Middle frontal gyrus (tissue), 1 donor: ENCODE measurements around the gene ANGPTL2.

ENCODE experiments used
- DNase-seq: peaks from one replicate; pipeline ENCODE4 v3.0.0-alpha.2; 2015; ENCODE audit warnings: low spot score; ENCODE audit errors: extremely low spot score

Gene ANGPTL2

GRCh38 chr9:127078336-127078735 lies 44.1 kb downstream of the ANGPTL2 start:
- DNase-seq: no peak

- DNase-seq: no peak
Measured at GRCh38 chr9:127077644-127077946, 44.8 kb downstream of the ANGPTL2 start.

- DNase-seq: no peak
Measured at GRCh38 chr9:127076860-127077643, 45.4 kb downstream of the ANGPTL2 start.

- DNase-seq: no peak
Measured at GRCh38 chr9:127075624-127076372, 46.6 kb downstream of the ANGPTL2 start.

GRCh38 chr9:127074561-127075548 lies 47.6 kb downstream of the ANGPTL2 start:
- no peak for DNase-seq

- no peak for DNase-seq
Measured at GRCh38 chr9:127067603-127068220, 54.7 kb downstream of the ANGPTL2 start.

GRCh38 chr9:127066851-127067136 lies 55.6 kb downstream of the ANGPTL2 start:
- no peak for DNase-seq

GRCh38 chr9:127066060-127066850 lies 56.2 kb downstream of the ANGPTL2 start:
- DNase-seq: no peak

GRCh38 chr9:127065592-127065991 lies 56.8 kb downstream of the ANGPTL2 start:
- no peak for DNase-seq

GRCh38 chr9:127064335-127064734 lies 58.1 kb downstream of the ANGPTL2 start:
- DNase-seq: no peak

GRCh38 chr9:127061411-127061810 lies 61.0 kb downstream of the ANGPTL2 start:
- no peak for DNase-seq

GRCh38 chr9:127059765-127060361 lies 62.6 kb downstream of the ANGPTL2 start:
- no peak for DNase-seq

GRCh38 chr9:127059030-127059429 lies 63.4 kb downstream of the ANGPTL2 start:
- DNase-seq: no peak

GRCh38 chr9:127058645-127059021 lies 63.8 kb downstream of the ANGPTL2 start:
- DNase-seq: no peak

- no peak for DNase-seq
Measured at GRCh38 chr9:127058011-127058644, 64.3 kb downstream of the ANGPTL2 start.

- no peak for DNase-seq
Measured at GRCh38 chr9:127056446-127056845, 66.0 kb downstream of the ANGPTL2 start.

- no peak for DNase-seq
Measured at GRCh38 chr9:127055745-127056402, 66.6 kb downstream of the ANGPTL2 start.

GRCh38 chr9:127053960-127054359 lies 68.5 kb downstream of the ANGPTL2 start:
- DNase-seq: no peak
